ENCODE results near the gene CDH4. TPM values are rescaled to one million over a fixed set of nuclear protein-coding genes. Genes with fewer than 3 reads are reported as not detected.

CDH4 gene
- total and polyA plus RNA-seq, 9 of the 15 experiments (the other 6 are each of a cell fraction or from before 2014, with no cell fraction given): 0.04 TPM; not detected in 8

GRCh38 chr20:61236713-61237112 lies 15.3 kb upstream of the CDH4 start (continued):
- TF ChIP-seq ZNF354B (CRISPR knock-in tag; IDR thresholded peaks at IDR 0.05) (no peak), ZNF146 (CRISPR knock-in tag; IDR thresholded peaks at IDR 0.05; ENCODE audit: unreplicated experiment) (no peak), ETS1 (conservative IDR thresholded peaks at IDR 0.05; ENCODE audit: control insufficient read depth, low read depth, low read length) (no peak), NFIX (CRISPR knock-in tag; IDR thresholded peaks at IDR 0.05; ENCODE audit: low read depth) (no peak), HEY1 (CRISPR knock-in tag; IDR thresholded peaks at IDR 0.05; ENCODE audit: borderline replicate concordance) (no peak), SMARCA4 (IDR thresholded peaks at IDR 0.05) (no peak), CLOCK (CRISPR knock-in tag; IDR thresholded peaks at IDR 0.05; ENCODE audit: borderline replicate concordance) (no peak), ZNF668 (CRISPR knock-in tag; IDR thresholded peaks at IDR 0.05) (no peak), KDM4B (IDR thresholded peaks at IDR 0.05; ENCODE audit: borderline replicate concordance in 2 of 2, low read depth in 1 of 2) (no peak), RAD21 (CRISPR knock-in tag; conservative IDR thresholded peaks at IDR 0.05 in 1 of 2, IDR thresholded peaks at IDR 0.05 in 1 of 2) (no peak)
- TF ChIP-seq, protein P1, sequence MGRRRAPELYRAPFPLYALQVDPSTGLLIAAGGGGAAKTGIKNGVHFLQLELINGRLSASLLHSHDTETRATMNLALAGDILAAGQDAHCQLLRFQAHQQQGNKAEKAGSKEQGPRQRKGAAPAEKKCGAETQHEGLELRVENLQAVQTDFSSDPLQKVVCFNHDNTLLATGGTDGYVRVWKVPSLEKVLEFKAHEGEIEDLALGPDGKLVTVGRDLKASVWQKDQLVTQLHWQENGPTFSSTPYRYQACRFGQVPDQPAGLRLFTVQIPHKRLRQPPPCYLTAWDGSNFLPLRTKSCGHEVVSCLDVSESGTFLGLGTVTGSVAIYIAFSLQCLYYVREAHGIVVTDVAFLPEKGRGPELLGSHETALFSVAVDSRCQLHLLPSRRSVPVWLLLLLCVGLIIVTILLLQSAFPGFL (CRISPR knock-in tag; IDR thresholded peaks at IDR 0.05): no peak
